22Rv1 (cell line): ENCODE results near the gene RNF39.

Source experiments
- H3K27ac ChIP-seq: fragments of 450-650 bp; 2 replicates; pipeline ENCODE4 v1.5.1; 2017
- ZFX ChIP-seq: fragments of 450-650 bp; IDR thresholded peaks from 2 replicates; pipeline ENCODE4 v1.6.1; 2017; ENCODE audit warnings: antibody characterized with exemption, borderline replicate concordance
- TF ChIP-seq, protein P1 (sequence below): fragments of 450-650 bp; IDR thresholded peaks from 2 replicates; pipeline ENCODE4 v1.5.1; 2017; ENCODE audit warnings: mild to moderate bottlenecking

RNF39 gene

DNA sequence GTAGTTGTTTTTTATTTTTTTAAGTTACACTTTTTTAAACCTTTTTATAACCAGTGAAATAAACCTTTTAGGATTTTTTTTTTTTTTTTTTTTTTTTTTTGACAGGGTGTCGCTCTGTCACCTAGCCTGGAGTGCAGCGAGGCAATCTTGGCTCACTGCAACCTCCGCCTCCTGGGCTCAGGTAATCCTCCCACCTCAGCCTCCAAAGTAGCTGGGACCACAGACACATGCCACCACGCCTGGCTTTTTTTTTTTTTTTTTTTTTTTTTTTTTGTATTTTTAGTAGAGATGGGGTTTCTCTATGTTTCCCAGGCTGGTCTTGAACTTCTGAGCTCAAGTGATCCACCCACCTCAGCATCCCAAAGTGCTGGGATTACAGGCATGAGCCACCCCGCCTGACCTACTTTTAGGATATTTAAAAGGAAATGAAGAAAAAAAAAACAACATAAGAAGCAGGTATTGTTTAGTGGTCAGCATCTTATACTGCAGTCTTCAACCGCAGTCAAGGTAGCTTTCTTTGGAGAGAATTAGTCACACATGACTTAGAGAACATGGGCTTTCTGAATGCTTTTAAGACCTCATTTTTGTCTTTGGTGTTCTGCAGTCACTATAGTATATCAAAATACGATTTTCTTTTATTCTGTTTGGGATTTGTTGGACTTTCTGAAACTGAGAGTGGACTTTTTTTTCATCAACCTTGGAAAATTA, 12.9 kb downstream of the RNF39 start:
- no peak for TF ChIP-seq ZFX
- TF ChIP-seq, protein P1, sequence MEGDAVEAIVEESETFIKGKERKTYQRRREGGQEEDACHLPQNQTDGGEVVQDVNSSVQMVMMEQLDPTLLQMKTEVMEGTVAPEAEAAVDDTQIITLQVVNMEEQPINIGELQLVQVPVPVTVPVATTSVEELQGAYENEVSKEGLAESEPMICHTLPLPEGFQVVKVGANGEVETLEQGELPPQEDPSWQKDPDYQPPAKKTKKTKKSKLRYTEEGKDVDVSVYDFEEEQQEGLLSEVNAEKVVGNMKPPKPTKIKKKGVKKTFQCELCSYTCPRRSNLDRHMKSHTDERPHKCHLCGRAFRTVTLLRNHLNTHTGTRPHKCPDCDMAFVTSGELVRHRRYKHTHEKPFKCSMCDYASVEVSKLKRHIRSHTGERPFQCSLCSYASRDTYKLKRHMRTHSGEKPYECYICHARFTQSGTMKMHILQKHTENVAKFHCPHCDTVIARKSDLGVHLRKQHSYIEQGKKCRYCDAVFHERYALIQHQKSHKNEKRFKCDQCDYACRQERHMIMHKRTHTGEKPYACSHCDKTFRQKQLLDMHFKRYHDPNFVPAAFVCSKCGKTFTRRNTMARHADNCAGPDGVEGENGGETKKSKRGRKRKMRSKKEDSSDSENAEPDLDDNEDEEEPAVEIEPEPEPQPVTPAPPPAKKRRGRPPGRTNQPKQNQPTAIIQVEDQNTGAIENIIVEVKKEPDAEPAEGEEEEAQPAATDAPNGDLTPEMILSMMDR = no peak
- peak overlapping the region; percentile 89 for H3K27ac ChIP-seq

DNA sequence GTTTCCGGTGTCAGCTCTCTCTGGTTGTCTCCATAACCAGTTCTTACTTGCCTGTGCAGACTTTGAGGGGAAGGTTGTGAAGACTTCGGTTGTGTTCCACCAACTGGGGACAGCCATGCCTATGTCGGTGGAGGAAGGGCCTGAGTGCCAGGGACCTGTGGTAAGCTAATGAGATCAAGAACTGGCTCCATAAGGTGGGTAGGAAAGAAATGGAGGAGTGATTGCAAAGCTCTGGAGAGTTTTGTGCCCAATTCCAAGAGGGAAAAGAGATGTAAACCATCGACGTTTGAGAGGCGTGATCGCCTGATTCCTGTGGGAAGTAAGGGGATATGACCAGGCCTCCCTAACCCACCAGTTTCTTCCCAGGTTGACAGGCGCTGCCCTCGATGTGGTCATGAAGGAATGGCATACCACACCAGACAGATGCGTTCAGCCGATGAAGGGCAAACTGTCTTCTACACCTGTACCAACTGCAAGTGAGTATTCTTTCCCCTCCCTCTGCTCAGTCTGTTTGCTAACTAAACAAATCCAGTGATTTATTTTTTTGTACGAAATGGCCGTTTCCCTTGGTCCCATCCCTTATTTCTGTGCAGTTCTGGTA, 13.6 kb downstream of the RNF39 start:
- peak overlapping the region; percentile 89 for H3K27ac ChIP-seq

DNA sequence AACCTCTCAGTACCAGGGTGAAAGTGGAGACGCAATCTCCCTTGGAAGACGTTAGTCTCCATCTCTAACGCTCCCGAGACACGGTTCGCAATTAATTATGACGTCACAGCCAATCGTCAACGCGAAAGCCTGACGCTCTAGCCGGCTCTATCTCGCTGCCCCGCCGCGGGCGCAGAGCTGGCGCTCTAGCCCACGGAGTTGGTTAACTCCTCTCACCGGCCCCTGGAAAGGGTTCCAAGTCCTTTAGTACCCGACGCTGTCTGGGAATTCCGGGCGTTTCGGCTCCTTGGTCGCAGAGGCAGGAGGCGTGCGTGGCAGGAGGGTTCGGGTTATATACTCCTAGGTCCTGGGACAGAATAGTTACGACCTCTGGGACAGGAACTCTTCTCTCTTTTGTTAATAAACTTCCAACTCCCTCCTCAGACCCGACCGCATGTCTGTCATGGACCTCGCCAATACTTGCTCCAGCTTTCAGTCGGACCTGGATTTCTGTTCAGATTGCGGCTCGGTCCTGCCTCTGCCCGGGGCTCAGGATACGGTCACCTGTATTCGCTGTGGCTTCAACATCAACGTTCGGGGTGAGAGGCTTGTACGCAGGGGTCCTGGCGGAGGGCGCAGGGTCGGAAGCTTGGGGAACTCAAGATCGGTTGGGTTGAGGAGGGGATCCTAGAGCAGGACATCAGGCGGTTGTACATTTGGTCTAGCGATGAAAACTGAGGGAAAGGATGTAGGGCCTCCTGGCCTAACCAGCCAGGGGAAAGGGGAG, 14.3 kb downstream of the RNF39 start, which contains the start of gene POLR1H:
Gene POLR1H (plus strand): TSS at position 174 of the 766 bp plus-strand sequence. CDS start 260 bp downstream, at position 434.
- peak within 1 kb of the TSS; percentile 89 for H3K27ac ChIP-seq
- no peak for TF ChIP-seq ZFX
- TF ChIP-seq, protein P1 = no peak

More for the DNA sequence above, 13.6 kb downstream of the RNF39 start:
- TF ChIP-seq ZFX = no peak
- TF ChIP-seq, protein P1 = no peak

DNA sequence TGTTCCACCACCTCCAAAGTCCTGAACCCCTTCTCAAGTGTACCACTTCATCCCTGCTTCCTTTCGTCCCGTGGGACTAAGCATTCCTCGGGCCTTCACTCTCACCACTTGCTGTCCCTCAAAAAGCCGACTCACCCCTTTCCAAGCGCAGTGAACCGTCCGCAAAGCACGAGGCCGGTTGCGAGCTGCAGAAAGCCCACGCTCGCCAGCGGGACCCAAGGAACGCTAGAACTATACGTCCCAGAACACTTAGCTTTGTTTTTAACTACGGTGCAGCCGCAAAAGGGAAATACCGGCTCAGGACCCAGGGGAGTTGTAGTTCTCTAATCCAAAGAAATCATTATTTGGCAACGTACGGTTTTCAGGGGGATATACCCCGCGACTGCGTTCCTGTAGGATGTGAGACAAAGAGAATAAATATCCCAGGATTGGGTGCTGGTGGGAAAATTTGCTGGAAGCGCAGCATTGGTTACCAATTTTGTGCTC, 14.9 kb downstream of the RNF39 start:
- TF ChIP-seq ZFX = no peak
- TF ChIP-seq, protein P1 = no peak
- H3K27ac ChIP-seq = peak overlapping the region; percentile 89

DNA sequence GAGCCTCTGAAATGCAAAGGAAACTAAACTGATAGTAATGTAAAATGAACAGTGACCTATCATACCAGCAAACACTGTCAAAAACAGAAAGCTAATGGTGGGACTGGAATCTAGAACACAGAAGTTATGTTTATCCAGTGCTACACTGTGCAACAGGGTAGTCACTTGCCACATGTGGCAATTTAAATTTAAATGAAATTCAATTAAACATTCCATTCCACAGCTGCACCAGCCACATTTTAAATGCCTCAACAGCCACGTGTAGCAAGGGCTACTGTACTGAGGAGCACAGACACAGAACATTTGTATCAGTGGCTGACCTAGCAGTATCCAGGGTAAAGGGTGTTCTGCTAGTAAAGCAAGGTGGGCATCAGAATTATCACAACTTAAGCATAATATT, 20.1 kb downstream of the RNF39 start:
- TF ChIP-seq, protein P1 = no peak
- TF ChIP-seq ZFX = no peak

DNA sequence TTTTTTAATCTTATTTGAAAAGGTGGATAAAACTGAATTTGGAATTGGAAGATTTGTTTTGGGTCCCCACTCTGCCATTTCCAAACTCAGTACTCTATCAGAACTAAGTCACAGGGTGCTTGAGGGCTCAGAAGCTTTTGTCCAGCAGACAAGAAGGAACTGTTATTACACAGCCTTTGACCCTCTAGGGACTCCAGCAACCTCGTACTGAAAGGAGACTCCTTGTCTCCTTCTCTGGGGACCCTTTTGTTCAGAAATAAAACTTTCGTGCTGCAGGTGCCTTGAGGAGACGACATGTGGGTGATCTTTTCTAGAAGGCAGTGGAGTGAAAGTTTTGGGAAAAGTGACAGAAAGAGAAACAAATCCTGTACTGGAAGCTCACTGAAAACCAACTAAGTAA, 21.9 kb downstream of the RNF39 start:
- no peak for TF ChIP-seq ZFX
- TF ChIP-seq, protein P1 = no peak
- H3K27ac ChIP-seq = no peak overlapping the region

More for the DNA sequence above, 20.1 kb downstream of the RNF39 start:
- no peak overlapping the region for H3K27ac ChIP-seq

DNA sequence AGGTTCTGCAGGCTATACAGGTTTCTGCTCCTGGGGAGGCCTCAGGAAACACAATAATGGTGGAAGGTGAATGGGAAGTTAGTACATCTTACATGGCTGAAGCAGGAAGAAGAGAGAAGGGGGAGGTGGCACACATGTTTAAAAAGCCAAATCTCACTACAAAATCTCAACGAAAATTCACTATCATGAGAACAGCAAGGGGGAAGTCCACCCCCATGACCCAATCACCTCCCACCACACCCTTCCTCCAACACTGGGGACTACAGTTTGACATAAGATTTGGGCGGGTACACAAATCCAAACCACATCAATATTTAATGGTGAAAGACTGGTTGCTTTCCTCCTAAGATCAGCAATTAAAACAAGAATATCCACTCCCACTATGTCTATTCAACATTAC, 28.3 kb downstream of the RNF39 start:
- no peak overlapping the region for H3K27ac ChIP-seq
- no peak for TF ChIP-seq ZFX
- TF ChIP-seq, protein P1 = no peak
